ENCODE results near the gene CD180. TPM values are rescaled to one million over a fixed set of nuclear protein-coding genes. Genes with fewer than 3 reads are reported as not detected.
"Not testable (repeated sequence)": the region's sequence is repeated elsewhere in the genome, so short reads cannot be mapped to it uniquely, and the experiment has no call there.

Gene CD180
- total and polyA plus RNA-seq, 4 donors = 0.59 to 2.6 (median 2.2) TPM

DNA sequence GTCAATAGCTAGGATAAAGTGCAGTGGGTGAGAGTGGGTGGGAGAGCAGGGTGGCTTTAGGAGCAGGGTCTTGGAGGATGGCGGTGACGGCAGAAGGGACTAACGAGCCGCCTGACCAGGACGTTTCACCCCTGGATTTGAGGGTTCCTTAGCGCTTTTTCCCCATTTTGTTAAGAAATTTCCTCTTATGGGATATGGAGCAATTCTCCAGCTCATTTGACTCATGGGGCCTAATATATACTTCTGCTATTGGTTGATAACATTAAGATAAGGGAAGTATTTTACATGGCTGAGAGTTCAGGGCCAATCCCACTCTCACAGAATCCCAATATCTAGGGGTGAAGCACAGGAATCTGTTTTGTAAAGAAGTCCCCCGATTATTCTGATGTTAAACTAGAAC is 17.6 kb downstream of the CD180 start:
- peaks cover 0 to 3% (median under 1%) of the 10 kb centered on the region in 4 donors for H3K9me3 ChIP-seq (ENCODE audit: control insufficient read depth in 4 of 4, insufficient read depth in 3 of 4, low read length in 3 of 4)
- no peak overlapping the region for H3K9ac ChIP-seq (ENCODE audit: insufficient read depth in 1 of 2, low read length in 2 of 2)
- H3K27me3 ChIP-seq (ENCODE audit: control insufficient read depth in 3 of 3, insufficient read depth in 3 of 3, low read length in 2 of 3) = no peaks in the 10 kb centered on the region
- H3K4me1 ChIP-seq (ENCODE audit: control insufficient read depth in 5 of 5, insufficient read depth in 5 of 5, low read length in 5 of 5) = peaks cover 0 to 8% (median 3%) of the 10 kb centered on the region in 5 donors
- DNase-seq (no peak), ATAC-seq (ENCODE audit: insufficient read depth, low FRiP score) (no peak)
- H3K27ac ChIP-seq (ENCODE audit: low read depth in 1 of 2, low read length in 1 of 2) = no peak overlapping the region
- TF ChIP-seq, protein P1, sequence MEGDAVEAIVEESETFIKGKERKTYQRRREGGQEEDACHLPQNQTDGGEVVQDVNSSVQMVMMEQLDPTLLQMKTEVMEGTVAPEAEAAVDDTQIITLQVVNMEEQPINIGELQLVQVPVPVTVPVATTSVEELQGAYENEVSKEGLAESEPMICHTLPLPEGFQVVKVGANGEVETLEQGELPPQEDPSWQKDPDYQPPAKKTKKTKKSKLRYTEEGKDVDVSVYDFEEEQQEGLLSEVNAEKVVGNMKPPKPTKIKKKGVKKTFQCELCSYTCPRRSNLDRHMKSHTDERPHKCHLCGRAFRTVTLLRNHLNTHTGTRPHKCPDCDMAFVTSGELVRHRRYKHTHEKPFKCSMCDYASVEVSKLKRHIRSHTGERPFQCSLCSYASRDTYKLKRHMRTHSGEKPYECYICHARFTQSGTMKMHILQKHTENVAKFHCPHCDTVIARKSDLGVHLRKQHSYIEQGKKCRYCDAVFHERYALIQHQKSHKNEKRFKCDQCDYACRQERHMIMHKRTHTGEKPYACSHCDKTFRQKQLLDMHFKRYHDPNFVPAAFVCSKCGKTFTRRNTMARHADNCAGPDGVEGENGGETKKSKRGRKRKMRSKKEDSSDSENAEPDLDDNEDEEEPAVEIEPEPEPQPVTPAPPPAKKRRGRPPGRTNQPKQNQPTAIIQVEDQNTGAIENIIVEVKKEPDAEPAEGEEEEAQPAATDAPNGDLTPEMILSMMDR (IDR thresholded peaks at IDR 0.05; ENCODE audit: control extremely low read depth, extremely low read depth) = no peak
- no peaks in the 10 kb centered on the region for H3K36me3 ChIP-seq (ENCODE audit: control insufficient read depth in 4 of 4, insufficient read depth in 4 of 4, low read length in 4 of 4)
- WGBS, 2 donors = 77 to 88% methylated on average over 7 of the region's 7 CpGs
- H3K4me3 ChIP-seq = no peak overlapping the region

DNA sequence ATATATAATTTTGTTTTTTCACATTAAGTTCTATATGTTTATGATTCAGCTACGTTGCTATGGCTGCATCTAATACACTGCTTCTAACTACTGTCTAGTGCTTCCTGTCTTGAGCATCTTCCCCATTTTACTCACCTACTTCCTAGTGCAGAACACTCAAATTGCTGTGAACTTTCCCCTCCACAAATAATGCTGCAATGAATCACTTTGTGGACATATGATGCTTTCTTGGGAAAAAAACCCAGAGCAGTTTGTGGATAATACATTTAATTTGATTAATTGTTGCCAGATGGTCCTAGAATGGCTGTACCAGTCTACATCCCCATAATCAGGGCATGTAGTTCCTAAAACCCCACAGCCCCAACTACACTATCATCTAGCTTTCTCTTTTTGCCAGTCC is 18.5 kb downstream of the CD180 start:
- no peaks in the 10 kb centered on the region for H3K36me3 ChIP-seq (ENCODE audit: control insufficient read depth in 4 of 4, insufficient read depth in 4 of 4, low read length in 4 of 4)
- DNase-seq (no peak), ATAC-seq (ENCODE audit: insufficient read depth, low FRiP score) (no peak)
- no peak overlapping the region for H3K9ac ChIP-seq (ENCODE audit: insufficient read depth in 1 of 2, low read length in 2 of 2)
- H3K4me1 ChIP-seq (ENCODE audit: control insufficient read depth in 5 of 5, insufficient read depth in 5 of 5, low read length in 5 of 5) = peaks cover 0 to 8% (median 3%) of the 10 kb centered on the region in 5 donors
- no peaks in the 10 kb centered on the region for H3K27me3 ChIP-seq (ENCODE audit: control insufficient read depth in 3 of 3, insufficient read depth in 3 of 3, low read length in 2 of 3)
- peaks cover 0 to 3% (median under 1%) of the 10 kb centered on the region in 4 donors for H3K9me3 ChIP-seq (ENCODE audit: control insufficient read depth in 4 of 4, insufficient read depth in 3 of 4, low read length in 3 of 4)
- no peak overlapping the region for H3K4me3 ChIP-seq
- WGBS, 2 donors = 52 to 54% methylated on average over 1 of the region's 1 CpG
- no peak overlapping the region for H3K27ac ChIP-seq (ENCODE audit: low read depth in 1 of 2, low read length in 1 of 2)
- TF ChIP-seq, protein P1 (IDR thresholded peaks at IDR 0.05; ENCODE audit: control extremely low read depth, extremely low read depth) = no peak

DNA sequence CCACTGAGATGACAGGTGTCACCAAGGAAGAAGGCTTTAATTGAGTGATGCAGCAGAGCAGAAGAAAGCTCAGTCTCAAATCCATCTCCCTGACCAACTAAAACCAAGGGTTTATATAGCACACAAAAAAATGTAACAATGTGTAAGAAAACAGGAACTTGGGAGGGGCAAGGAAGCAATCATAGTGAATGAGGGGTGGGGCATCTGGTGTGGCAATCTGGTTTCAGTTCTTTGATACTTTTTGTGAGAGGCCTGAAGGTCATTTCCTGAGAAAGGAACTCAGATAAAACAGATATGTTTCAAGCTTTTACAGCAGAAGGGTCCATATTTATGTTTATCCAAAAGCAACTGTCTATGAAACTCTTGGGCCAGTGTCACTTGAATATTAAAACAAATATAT is 19.7 kb downstream of the CD180 start:
- Histone ChIP-seq H3K4me1 (ENCODE audit: control insufficient read depth in 5 of 5, insufficient read depth in 5 of 5, low read length in 5 of 5) (peaks cover 0 to 3% (median 3%) of the 10 kb centered on the region in 5 donors), H3K9me3 (ENCODE audit: control insufficient read depth in 4 of 4, insufficient read depth in 3 of 4, low read length in 3 of 4) (peaks cover 0 to 3% (median under 1%) of the 10 kb centered on the region in 4 donors), H3K27ac (ENCODE audit: low read depth in 1 of 2, low read length in 1 of 2) (no peak overlapping the region), H3K4me3 (no peak overlapping the region), H3K9ac (ENCODE audit: insufficient read depth in 1 of 2, low read length in 2 of 2) (no peak overlapping the region), H3K27me3 (ENCODE audit: control insufficient read depth in 3 of 3, insufficient read depth in 3 of 3, low read length in 2 of 3) (no peaks in the 10 kb centered on the region), H3K36me3 (ENCODE audit: control insufficient read depth in 4 of 4, insufficient read depth in 4 of 4, low read length in 4 of 4) (no peaks in the 10 kb centered on the region)
- ATAC-seq (ENCODE audit: insufficient read depth, low FRiP score) (no peak), DNase-seq (no peak)
- TF ChIP-seq, protein P1 (IDR thresholded peaks at IDR 0.05; ENCODE audit: control extremely low read depth, extremely low read depth) = no peak

DNA sequence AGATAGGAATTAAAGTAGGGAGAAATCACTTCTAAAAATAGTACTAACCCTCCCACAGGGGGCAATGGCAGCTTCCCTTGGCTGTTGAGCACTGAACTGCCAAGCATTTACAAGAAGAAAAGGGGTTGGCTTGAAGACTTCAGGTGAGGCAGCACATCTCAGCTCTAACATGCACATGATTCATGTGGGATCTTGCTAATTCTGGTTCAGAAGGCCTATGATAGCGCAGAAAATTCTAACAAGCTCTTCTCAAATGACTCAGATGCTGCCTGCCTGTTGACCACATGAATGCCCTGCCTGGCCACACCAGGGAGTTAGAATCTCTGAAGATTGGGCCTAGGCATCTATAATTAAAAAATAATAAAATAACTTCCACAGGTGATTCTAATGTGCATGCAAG is 22.6 kb downstream of the CD180 start:
- Histone ChIP-seq H3K4me1 (ENCODE audit: control insufficient read depth in 5 of 5, insufficient read depth in 5 of 5, low read length in 5 of 5) (peaks cover 0 to 1% (median 0%) of the 10 kb centered on the region in 5 donors), H3K27me3 (ENCODE audit: control insufficient read depth in 3 of 3, insufficient read depth in 3 of 3, low read length in 2 of 3) (no peaks in the 10 kb centered on the region), H3K9ac (ENCODE audit: insufficient read depth in 1 of 2, low read length in 2 of 2) (no peak overlapping the region), H3K36me3 (ENCODE audit: control insufficient read depth in 4 of 4, insufficient read depth in 4 of 4, low read length in 4 of 4) (peaks cover 0 to 3% (median under 1%) of the 10 kb centered on the region in 4 donors), H3K27ac (ENCODE audit: low read depth in 1 of 2, low read length in 1 of 2) (no peak overlapping the region), H3K9me3 (ENCODE audit: control insufficient read depth in 4 of 4, insufficient read depth in 3 of 4, low read length in 3 of 4) (peaks cover 0 to 3% (median under 1%) of the 10 kb centered on the region in 4 donors), H3K4me3 (no peak overlapping the region)
- TF ChIP-seq, protein P1 (IDR thresholded peaks at IDR 0.05; ENCODE audit: control extremely low read depth, extremely low read depth) = no peak
- ATAC-seq (ENCODE audit: insufficient read depth, low FRiP score) = no peak
- 97 to 100% methylated on average over 1 of the region's 1 CpG for WGBS, 2 donors
- DNase-seq = no peak

DNA sequence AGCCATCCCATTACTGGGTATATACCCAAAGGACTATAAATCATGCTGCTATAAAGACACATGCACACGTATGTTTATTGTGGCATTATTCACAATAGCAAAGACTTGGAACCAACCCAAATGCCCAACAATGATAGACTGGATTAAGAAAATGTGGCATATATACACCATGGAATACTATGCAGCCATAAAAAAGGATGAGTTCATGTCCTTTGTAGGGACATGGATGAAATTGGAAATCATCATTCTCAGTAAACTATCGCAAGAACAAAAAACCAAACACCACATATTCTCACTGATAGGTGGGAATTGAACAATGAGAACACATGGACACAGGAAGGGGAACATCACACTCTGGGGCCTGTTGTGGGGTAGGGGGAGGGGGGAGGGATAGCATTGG is 23.2 kb downstream of the CD180 start:
- H3K9ac ChIP-seq (ENCODE audit: insufficient read depth in 1 of 2, low read length in 2 of 2); H3K27ac ChIP-seq (ENCODE audit: low read depth in 1 of 2, low read length in 1 of 2); H3K36me3 ChIP-seq (ENCODE audit: control insufficient read depth in 4 of 4, insufficient read depth in 4 of 4, low read length in 4 of 4); H3K9me3 ChIP-seq (ENCODE audit: control insufficient read depth in 4 of 4, insufficient read depth in 3 of 4, low read length in 3 of 4); H3K4me3 ChIP-seq; H3K4me1 ChIP-seq (ENCODE audit: control insufficient read depth in 5 of 5, insufficient read depth in 5 of 5, low read length in 5 of 5); DNase-seq; H3K27me3 ChIP-seq (ENCODE audit: control insufficient read depth in 3 of 3, insufficient read depth in 3 of 3, low read length in 2 of 3); ATAC-seq (ENCODE audit: insufficient read depth, low FRiP score): not testable (repeated sequence)
- 100% methylated on average over 1 of the region's 2 CpGs; no CpG with 5 or more reads in 1 of the 2 donors for WGBS, 2 donors

Measured in lung (tissue), 12 donors.